Stomach (tissue), 9 donors: ENCODE data around the gene CAMK2A. TPM values are rescaled to one million over a fixed set of nuclear protein-coding genes. Genes with fewer than 3 reads are reported as not detected.
"Not testable (repeated sequence)": the region's sequence is repeated elsewhere in the genome, so short reads cannot be mapped to it uniquely, and the experiment has no call there.

Source experiments
- DNase-seq, 2 donors: peaks; one replicate each; pipeline versions ENCODE4 v3.0.0 to v3.0.0-alpha.2; 2013 to 2019
- H3K27ac ChIP-seq, 5 donors: fragments of 200-600 bp in 4 of 5; sonication (generic) in 4 of 5; one replicate each; pipeline ENCODE4 v1.5.1; 2013 to 2019; ENCODE audit warnings: mild to moderate bottlenecking in 1 of 5, moderate library complexity in 1 of 5
- H3K27me3 ChIP-seq, 3 donors: fragments of 200-600 bp; sonication (generic); one replicate each; pipeline ENCODE4 v1.5.1; 2017 to 2019; ENCODE audit warnings: mixed run types in 1 of 3
- H3K36me3 ChIP-seq, 4 donors: fragments of 200-600 bp; sonication (generic); 1 replicate in 3 of 4; 2 replicates in 1 of 4; pipeline ENCODE4 v1.5.1; 2016 to 2019
- H3K4me1 ChIP-seq, 4 donors: fragments of 200-600 bp; sonication (generic); one replicate each; pipeline ENCODE4 v1.5.1; 2016 to 2019
- H3K4me3 ChIP-seq, 4 donors: fragments of 200-600 bp; sonication (generic) in 3 of 4; one replicate each; pipeline ENCODE4 v1.5.1; 2016 to 2019; ENCODE audit warnings: mild to moderate bottlenecking in 1 of 4
- H3K9me3 ChIP-seq, 4 donors: fragments of 200-600 bp; sonication (generic); one replicate each; pipeline ENCODE4 v1.5.1; 2016 to 2019
- EP300 ChIP-seq: sonication (generic); formaldehyde crosslinking; IDR thresholded peaks from one replicate; pipeline ENCODE4 v1.6.1; 2017; ENCODE audit warnings: antibody characterized with exemption
- POLR2A ChIP-seq, 4 donors: fragments of 450-650 bp; IDR thresholded peaks; one replicate each; pipeline ENCODE4 v1.6.1; 2016; ENCODE audit warnings: antibody characterized with exemption in 4 of 4, control low read depth in 2 of 4, mild to moderate bottlenecking in 1 of 4, moderate library complexity in 1 of 4
- POLR2AphosphoS5 ChIP-seq, 3 donors: sonication (generic); formaldehyde crosslinking; IDR thresholded peaks; one replicate each; pipeline ENCODE4 v1.6.1; 2016; ENCODE audit warnings: antibody characterized with exemption in 3 of 3
- WGBS, 5 donors: extraction: QIAGEN DNeasy Blood & Tissue Kit in 3 of 5; methylation state at CpG; one replicate each; pipeline versions ENCODE4 v1.1.5 to v1.1.7; 2013 to 2018; 5-methylcytosine and 5-hydroxymethylcytosine counted together
- intact Hi-C: fragments of 100-400 bp; cut with DNase I; formaldehyde crosslinking; loops from one replicate; pipeline ENCODE4 v1.15.1; 2023; ENCODE audit warnings: low total_unique reads
- polyA plus RNA-seq, 3 donors: library from polyadenylated mRNA; stranded (reverse); fragments of 200-250 nt; gene quantifications; one replicate each; pipeline ENCODE4 v1.2.3, GENCODE V29; 2013
- total RNA-seq, 5 donors: library from RNA; depleted of rRNA; stranded (reverse); fragments of >200 nt; gene quantifications; one replicate each; pipeline versions ENCODE4 v1.1.0 to v1.2.3, GENCODE V29; 2014 to 2016
- TF ChIP-seq, protein P1 (sequence below), 7 experiments: fragments of 450-650 bp in 4 of 7; fragments of 200-600 bp in 3 of 7; sonication (generic) in 3 of 7; IDR thresholded peaks; one replicate each; pipeline ENCODE4 v1.5.1; 2016 to 2019; ENCODE audit warnings: antibody characterized with exemption in 7 of 7, control low read depth in 2 of 7, mild to moderate bottlenecking in 1 of 7
- donor health status: healthy with polysubstance abuse.
- donor health status: Bipolar disorder and iron deficiency.
- donor health status: healthy.

The CAMK2A gene
- total and polyA plus RNA-seq, 8 donors = 0.06 to 18.3 (median 0.63) TPM; not detected in 2

GRCh38 chr5:150248946-150249345 is 40.6 kb downstream of the CAMK2A start:
- Histone ChIP-seq H3K27me3 (no peaks in the 10 kb centered on the region), H3K4me1 (peaks cover 0 to 15% (median 9%) of the 10 kb centered on the region in 4 donors), H3K4me3 (no peak overlapping the region), H3K27ac (no peak overlapping the region), H3K9me3 (no peaks in the 10 kb centered on the region), H3K36me3 (no peaks in the 10 kb centered on the region)
- DNase-seq = no peak
- intact Hi-C loops = no loop called here
- TF ChIP-seq EP300 (no peak), POLR2A (IDR thresholded peaks at IDR 0.05) (no peak), POLR2AphosphoS5 (IDR thresholded peaks at IDR 0.05) (no peak)
- TF ChIP-seq, protein P1, sequence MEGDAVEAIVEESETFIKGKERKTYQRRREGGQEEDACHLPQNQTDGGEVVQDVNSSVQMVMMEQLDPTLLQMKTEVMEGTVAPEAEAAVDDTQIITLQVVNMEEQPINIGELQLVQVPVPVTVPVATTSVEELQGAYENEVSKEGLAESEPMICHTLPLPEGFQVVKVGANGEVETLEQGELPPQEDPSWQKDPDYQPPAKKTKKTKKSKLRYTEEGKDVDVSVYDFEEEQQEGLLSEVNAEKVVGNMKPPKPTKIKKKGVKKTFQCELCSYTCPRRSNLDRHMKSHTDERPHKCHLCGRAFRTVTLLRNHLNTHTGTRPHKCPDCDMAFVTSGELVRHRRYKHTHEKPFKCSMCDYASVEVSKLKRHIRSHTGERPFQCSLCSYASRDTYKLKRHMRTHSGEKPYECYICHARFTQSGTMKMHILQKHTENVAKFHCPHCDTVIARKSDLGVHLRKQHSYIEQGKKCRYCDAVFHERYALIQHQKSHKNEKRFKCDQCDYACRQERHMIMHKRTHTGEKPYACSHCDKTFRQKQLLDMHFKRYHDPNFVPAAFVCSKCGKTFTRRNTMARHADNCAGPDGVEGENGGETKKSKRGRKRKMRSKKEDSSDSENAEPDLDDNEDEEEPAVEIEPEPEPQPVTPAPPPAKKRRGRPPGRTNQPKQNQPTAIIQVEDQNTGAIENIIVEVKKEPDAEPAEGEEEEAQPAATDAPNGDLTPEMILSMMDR (IDR thresholded peaks at IDR 0.05) = no peak
- 92 to 100% (median 94%) methylated on average over 3 of the region's 3 CpGs for WGBS, 5 donors

GRCh38 chr5:150248493-150248892 is 41.1 kb downstream of the CAMK2A start:
- H3K4me1 ChIP-seq = peaks cover 0 to 15% (median 9%) of the 10 kb centered on the region in 4 donors
- H3K27ac ChIP-seq, DNase-seq, intact Hi-C loops, H3K9me3 ChIP-seq, H3K27me3 ChIP-seq, H3K4me3 ChIP-seq, H3K36me3 ChIP-seq: not testable (repeated sequence)
- 85 to 94% (median 89%) methylated on average over 6 of the region's 6 CpGs for WGBS, 5 donors

DNA sequence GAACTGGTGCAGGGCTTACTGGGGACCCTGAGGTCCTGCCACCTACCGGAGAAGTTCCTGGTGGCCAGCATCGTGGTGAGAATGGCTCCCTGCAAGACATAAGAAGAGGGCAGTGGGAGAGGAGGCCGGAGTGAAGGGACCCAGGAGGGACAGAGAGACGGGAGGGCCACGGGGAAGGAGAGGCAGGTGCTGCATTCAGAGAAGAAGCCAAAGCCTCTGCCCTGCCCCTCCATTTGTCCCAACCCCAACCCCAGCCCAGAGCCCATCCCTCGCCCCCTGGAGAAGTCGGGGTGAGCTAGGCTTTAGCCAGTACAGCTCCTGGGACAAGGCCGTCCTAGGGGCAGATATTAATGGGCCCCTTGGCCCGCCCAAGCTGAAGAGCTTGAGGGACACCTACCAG is 41.8 kb downstream of the CAMK2A start:
- no peaks in the 10 kb centered on the region for H3K27me3 ChIP-seq
- H3K36me3 ChIP-seq = no peaks in the 10 kb centered on the region
- no peaks in the 10 kb centered on the region for H3K9me3 ChIP-seq
- TF ChIP-seq, protein P1 (IDR thresholded peaks at IDR 0.05) = no peak
- TF ChIP-seq POLR2A (IDR thresholded peaks at IDR 0.05) = no peak
- TF ChIP-seq EP300 = no peak
- TF ChIP-seq POLR2AphosphoS5 (IDR thresholded peaks at IDR 0.05) = no peak
- 89 to 95% (median 92%) methylated on average over 7 to 9 of the region's 9 CpGs for WGBS, 5 donors
- no peak for DNase-seq
- H3K4me1 ChIP-seq = peaks cover 0 to 15% (median 9%) of the 10 kb centered on the region in 4 donors
- H3K27ac ChIP-seq = no peak overlapping the region
- no peak overlapping the region for H3K4me3 ChIP-seq
- intact Hi-C loops = no loop called here

DNA sequence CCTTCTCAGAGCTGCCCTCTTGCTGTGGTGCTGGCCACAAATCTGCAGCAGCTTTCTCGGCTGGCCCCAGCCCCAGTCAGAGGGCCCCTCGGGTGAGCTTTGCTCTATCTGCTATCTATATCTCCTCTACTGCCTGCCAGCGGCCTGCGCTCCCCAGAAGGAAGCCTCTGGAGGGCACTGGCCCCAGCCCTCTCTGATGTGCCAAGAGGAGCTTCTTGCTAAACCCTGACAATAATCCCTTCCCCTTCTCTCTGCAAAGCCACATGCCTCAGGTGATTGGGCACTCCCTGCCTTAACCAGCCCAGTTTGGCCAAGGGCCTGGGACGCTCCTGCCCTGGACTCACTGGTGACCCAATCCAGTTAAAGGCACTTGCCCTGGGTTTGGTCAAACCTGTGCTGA is 42.7 kb downstream of the CAMK2A start:
- intact Hi-C loops = no loop called here

DNA sequence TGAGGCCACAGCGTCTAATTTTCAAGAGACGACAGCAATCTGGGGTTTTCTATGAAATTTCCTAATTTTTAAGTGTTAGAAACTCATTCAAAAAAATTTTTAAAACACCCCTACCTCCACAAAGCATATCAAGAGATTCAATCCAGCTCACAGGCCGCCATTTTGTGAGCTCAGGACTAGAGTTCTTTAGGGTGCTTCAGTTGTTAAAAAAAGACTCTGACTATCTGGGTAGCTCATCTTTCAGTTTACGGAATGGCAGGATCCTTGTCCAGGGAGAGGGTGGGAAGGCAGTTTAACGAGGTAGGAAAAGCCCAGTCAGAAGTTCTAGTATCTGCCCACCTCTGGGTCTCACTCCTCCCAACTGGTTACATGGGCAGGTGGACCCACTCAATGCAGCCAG is 43.1 kb downstream of the CAMK2A start:
- H3K36me3 ChIP-seq = no peaks in the 10 kb centered on the region
- no peak for DNase-seq
- peaks cover 0 to 15% (median 9%) of the 10 kb centered on the region in 4 donors for H3K4me1 ChIP-seq
- no peaks in the 10 kb centered on the region for H3K9me3 ChIP-seq
- H3K4me3 ChIP-seq = no peak overlapping the region
- TF ChIP-seq, protein P1 (IDR thresholded peaks at IDR 0.05) = no peak
- no peak for TF ChIP-seq POLR2A (IDR thresholded peaks at IDR 0.05)
- no peak for TF ChIP-seq EP300
- TF ChIP-seq POLR2AphosphoS5 (IDR thresholded peaks at IDR 0.05) = no peak
- intact Hi-C loops = no loop called here
- no peak overlapping the region for H3K27ac ChIP-seq
- H3K27me3 ChIP-seq = no peaks in the 10 kb centered on the region
- WGBS, 5 donors = 84 to 96% (median 90%) methylated on average over 5 of the region's 5 CpGs

More for the DNA sequence above, 42.7 kb downstream of the CAMK2A start:
- Histone ChIP-seq H3K27ac (no peak overlapping the region), H3K36me3 (no peaks in the 10 kb centered on the region), H3K27me3 (no peaks in the 10 kb centered on the region), H3K9me3 (no peaks in the 10 kb centered on the region), H3K4me3 (no peak overlapping the region), H3K4me1 (peaks cover 0 to 15% (median 9%) of the 10 kb centered on the region in 4 donors)
- no peak for DNase-seq
- 62 to 81% (median 72%) methylated on average over 4 to 5 of the region's 5 CpGs for WGBS, 5 donors
- TF ChIP-seq, protein P1 (IDR thresholded peaks at IDR 0.05) = no peak
- no peak for TF ChIP-seq POLR2A (IDR thresholded peaks at IDR 0.05)
- no peak for TF ChIP-seq EP300
- no peak for TF ChIP-seq POLR2AphosphoS5 (IDR thresholded peaks at IDR 0.05)
